GM23338 (cell line): ENCODE results near the gene EMCN. TPM values are rescaled to one million over a fixed set of nuclear protein-coding genes. Genes with fewer than 3 reads are reported as not detected.

Experiments used
- ATAC-seq: fragments of 200-7000 bp; cut with Tn5 transposase; 3 replicates; pipeline ENCODE4 v1.9.1; 2020
- DNase-seq: peaks from one replicate; pipeline ENCODE4 v3.0.0-alpha.2; 2015; ENCODE audit warnings: low spot score
- H2AFZ ChIP-seq: fragments of 200-600 bp; sonication (generic); 2 replicates; pipeline ENCODE4 v1.8.0; 2016; ENCODE audit warnings: antibody characterized with exemption, mild to moderate bottlenecking, moderate library complexity
- H3F3A ChIP-seq: fragments of 200-600 bp; sonication (generic); replicated peaks from 2 replicates; pipeline ENCODE4 v1.8.0; 2017; ENCODE audit warnings: antibody characterized with exemption, mixed run types, low read depth
- H3K27ac ChIP-seq: fragments of 200-600 bp; sonication (generic); 2 replicates; pipeline ENCODE4 v1.6.1; 2016; ENCODE audit warnings: low read depth
- H3K27me3 ChIP-seq: fragments of 200-600 bp; sonication (generic); 2 replicates; pipeline ENCODE4 v1.8.0; 2016; ENCODE audit warnings: mild to moderate bottlenecking, mixed run types, moderate library complexity; ENCODE audit not compliant: insufficient read depth
- H3K36me3 ChIP-seq: fragments of 200-600 bp; sonication (generic); 2 replicates; pipeline ENCODE4 v1.8.0; 2016; ENCODE audit warnings: mild to moderate bottlenecking; ENCODE audit not compliant: insufficient read depth
- H3K4me1 ChIP-seq: fragments of 200-600 bp; sonication (generic); 2 replicates; pipeline ENCODE4 v1.8.0; 2016; ENCODE audit warnings: mild to moderate bottlenecking, moderate library complexity; ENCODE audit not compliant: insufficient read depth
- H3K4me2 ChIP-seq: fragments of 200-600 bp; sonication (generic); 2 replicates; pipeline ENCODE4 v1.7.1; 2017; ENCODE audit warnings: mixed run types
- H3K4me3 ChIP-seq: fragments of 200-600 bp; sonication (generic); 2 replicates; pipeline ENCODE4 v1.6.1; 2016; ENCODE audit warnings: mixed run types
- H3K79me2 ChIP-seq: fragments of 200-600 bp; sonication (generic); replicated peaks from 2 replicates; pipeline ENCODE4 v1.8.0; 2017; ENCODE audit warnings: mild to moderate bottlenecking; ENCODE audit not compliant: insufficient read depth
- H3K9me2 ChIP-seq: fragments of 200-600 bp; sonication (generic); 2 replicates; pipeline ENCODE4 v1.8.0; 2017; ENCODE audit not compliant: insufficient read depth
- H4K20me1 ChIP-seq: fragments of 200-600 bp; sonication (generic); replicated peaks from 2 replicates; pipeline ENCODE4 v1.8.0; 2017; ENCODE audit warnings: mild to moderate bottlenecking; ENCODE audit not compliant: insufficient read depth
- H3K27ac Mint-ChIP-seq: 2 replicates; pipeline ENCODE4 v1.8.0; 2020; ENCODE audit warnings: inconsistent platforms, mild to moderate bottlenecking, moderate library complexity, mixed read lengths
- H3K27me3 Mint-ChIP-seq: 3 replicates; pipeline ENCODE4 v1.8.0; 2022; ENCODE audit warnings: low read depth, mild to moderate bottlenecking, moderate library complexity, mixed read lengths, inconsistent platforms; ENCODE audit not compliant: insufficient read depth, poor library complexity
- H3K36me3 Mint-ChIP-seq: 3 replicates; pipeline ENCODE4 v1.8.0; 2021; ENCODE audit warnings: low read depth, mild to moderate bottlenecking, inconsistent platforms, moderate library complexity, mixed read lengths
- H3K4me1 Mint-ChIP-seq: 3 replicates; pipeline ENCODE4 v1.8.0; 2020; ENCODE audit warnings: mild to moderate bottlenecking, inconsistent platforms, mixed read lengths
- H3K4me3 Mint-ChIP-seq: 3 replicates; pipeline ENCODE4 v1.8.0; 2021; ENCODE audit warnings: moderate library complexity, mild to moderate bottlenecking, inconsistent platforms, mixed read lengths
- H3K9me3 Mint-ChIP-seq: 3 replicates; pipeline ENCODE4 v1.8.0; 2020; ENCODE audit warnings: moderate library complexity, mild to moderate bottlenecking, inconsistent platforms, mixed read lengths
- CREB1 ChIP-seq: fragments of 250-450 bp; sonication (Bioruptor Pico); IDR thresholded peaks from 2 replicates; pipeline ENCODE4 v1.5.0; 2020; ENCODE audit warnings: low read depth, mild to moderate bottlenecking, moderate library complexity
- CTCF ChIP-seq, 2 experiments: fragments of 200-600 bp in 1 of 2; sonication (generic) in 1 of 2; conservative IDR thresholded peaks; 2 replicates each; pipeline versions ENCODE4 v1.5.1 to v1.6.1; 2016 to 2017; ENCODE audit warnings: antibody characterized with exemption in 2 of 2, low read depth in 2 of 2, mild to moderate bottlenecking in 2 of 2, moderate library complexity in 1 of 2
- ETS1 ChIP-seq: IDR thresholded peaks from 2 replicates; pipeline ENCODE4 v1.6.1; 2016; ENCODE audit warnings: antibody characterized with exemption
- EZH2 ChIP-seq: fragments of 200-600 bp; sonication (generic); IDR thresholded peaks from one replicate; pipeline ENCODE4 v1.8.0; 2017; ENCODE audit warnings: antibody characterized with exemption, mild to moderate bottlenecking, low read depth; ENCODE audit not compliant: unreplicated experiment
- JUNB ChIP-seq: IDR thresholded peaks from one replicate; pipeline ENCODE4 v1.6.1; 2016; ENCODE audit warnings: antibody characterized with exemption; ENCODE audit not compliant: unreplicated experiment
- NANOG ChIP-seq: IDR thresholded peaks from 2 replicates; pipeline ENCODE4 v1.6.1; 2016; ENCODE audit warnings: antibody characterized with exemption, borderline replicate concordance
- POLR2AphosphoS5 ChIP-seq: IDR thresholded peaks from 2 replicates; pipeline ENCODE4 v1.6.1; 2016; ENCODE audit warnings: antibody characterized with exemption, low read depth
- REST ChIP-seq: IDR thresholded peaks from one replicate; pipeline ENCODE4 v1.6.1; 2018; ENCODE audit warnings: antibody characterized with exemption; ENCODE audit not compliant: unreplicated experiment
- ZNF331 ChIP-seq: fragments of 250-450 bp; sonication (Bioruptor Pico); IDR thresholded peaks from 2 replicates; pipeline ENCODE4 v1.5.0; 2020; ENCODE audit warnings: low read depth, mild to moderate bottlenecking, moderate library complexity
- polyA plus RNA-seq: library from polyadenylated mRNA; unstranded; fragments of >200 nt; fragmentation: Nextera tagmentation; extraction: Ambion mirVana; gene quantifications from 2 replicates; pipeline ENCODE4 v1.2.1, GENCODE V29; 2016
- total RNA-seq: library from RNA; depleted of rRNA; stranded (reverse); fragments of >200 nt; shearing (Covaris generic); gene quantifications from 2 replicates; pipeline ENCODE4 v1.2.3, GENCODE V29; 2014

Gene EMCN
- total and polyA plus RNA-seq, 2 experiments from 2014 or later: not detected

- TF ChIP-seq REST (no peak), CTCF (conservative IDR thresholded peaks at IDR 0.05; ENCODE audit: low read depth in 2 of 2) (no peak)
Observed at GRCh38 chr4:100417565-100417964, 100.3 kb downstream of the EMCN start (continued).

- Histone ChIP-seq H2AFZ (peak overlapping the region; percentile 50; the same call in 1 of the 2 replicates), H3F3A (no peaks in the 10 kb centered on the region), H3K4me2 (no peak overlapping the region), H3K4me1 (0 out of 2 replicates have a peak, but pooled peaks cover 7% of the 10 kb centered on the region), H3K79me2 (no peaks in the 10 kb centered on the region), H3K4me3 (no peak overlapping the region), H3K27ac (no peak overlapping the region), H4K20me1 (no peaks in the 10 kb centered on the region), H3K27me3 (no peaks in the 10 kb centered on the region), H3K36me3 (no peaks in the 10 kb centered on the region), H3K9me2 (no peaks in the 10 kb centered on the region)
- Mint-ChIP-seq H3K4me3 (no peak overlapping the region), H3K27ac (no peak overlapping the region), H3K4me1 (peaks cover 7% of the 10 kb centered on the region; the same call in 2 of the 3 replicates), H3K27me3 (peaks cover 4% of the 10 kb centered on the region), H3K36me3 (no peaks in the 10 kb centered on the region), H3K9me3 (no peaks in the 10 kb centered on the region)
- no peak for DNase-seq
- peak; percentile 32; the same call in 1 of the 3 replicates for ATAC-seq
- TF ChIP-seq ETS1 (no peak), REST (no peak), NANOG (no peak), POLR2AphosphoS5 (no peak), EZH2 (no peak), ZNF331 (CRISPR knock-in tag) (no peak), CTCF (conservative IDR thresholded peaks at IDR 0.05; ENCODE audit: low read depth in 2 of 2) (no peak), JUNB (no peak), CREB1 (CRISPR knock-in tag) (no peak)
Observed at GRCh38 chr4:100414016-100414790, 103.6 kb downstream of the EMCN start.
